GM12874 (cell line): ENCODE results near the gene C1orf35.

Source experiments
- TF ChIP-seq, protein P1 (sequence below): IDR thresholded peaks from 2 replicates; pipeline ENCODE4 v1.5.1; 2011; ENCODE audit warnings: low read depth, mild to moderate bottlenecking, control low read depth, low read length, moderate library complexity; ENCODE audit not compliant: insufficient read depth

Gene C1orf35

DNA sequence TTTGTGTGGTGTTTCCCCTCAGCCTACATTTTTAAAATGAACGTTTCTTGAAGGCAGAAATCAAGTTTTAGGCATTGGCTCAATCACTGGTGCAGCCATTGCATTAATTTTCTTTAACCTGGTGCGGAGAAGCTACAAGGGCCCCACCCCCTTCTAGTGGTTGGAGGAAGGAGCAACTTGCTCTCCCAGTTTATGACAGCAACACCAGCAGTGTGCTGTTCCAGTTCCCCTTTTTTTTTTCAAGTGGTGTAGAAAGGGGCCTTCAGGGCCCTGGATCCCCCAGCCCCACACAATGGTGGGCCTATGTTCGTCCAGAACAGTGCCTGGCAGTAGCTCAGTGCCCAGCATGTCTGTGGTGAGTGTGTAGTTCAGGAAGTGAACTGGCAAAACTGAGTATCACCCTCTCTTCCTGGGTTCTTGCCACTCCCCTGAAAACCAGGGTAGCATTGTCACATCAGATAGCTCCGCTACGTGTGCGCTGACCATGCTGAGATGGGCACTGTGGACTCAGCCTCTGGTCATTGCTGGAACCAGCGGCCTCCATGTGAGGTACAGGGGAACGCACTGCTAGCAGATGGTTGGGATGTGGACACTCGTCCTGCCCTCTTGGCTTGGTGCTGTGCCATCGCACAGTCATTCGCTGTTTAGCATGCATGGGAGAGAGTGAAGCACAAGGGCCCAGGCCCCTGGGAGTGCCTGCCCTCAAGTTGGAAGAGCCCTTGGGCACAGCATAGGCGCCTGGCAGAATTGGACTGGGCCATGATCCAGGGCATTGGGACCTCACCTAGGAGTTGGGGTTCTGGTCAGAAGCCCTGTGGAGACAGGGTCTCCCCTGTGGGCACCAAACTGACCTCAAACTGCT, 13.4 kb downstream of the C1orf35 start:
- TF ChIP-seq, protein P1, sequence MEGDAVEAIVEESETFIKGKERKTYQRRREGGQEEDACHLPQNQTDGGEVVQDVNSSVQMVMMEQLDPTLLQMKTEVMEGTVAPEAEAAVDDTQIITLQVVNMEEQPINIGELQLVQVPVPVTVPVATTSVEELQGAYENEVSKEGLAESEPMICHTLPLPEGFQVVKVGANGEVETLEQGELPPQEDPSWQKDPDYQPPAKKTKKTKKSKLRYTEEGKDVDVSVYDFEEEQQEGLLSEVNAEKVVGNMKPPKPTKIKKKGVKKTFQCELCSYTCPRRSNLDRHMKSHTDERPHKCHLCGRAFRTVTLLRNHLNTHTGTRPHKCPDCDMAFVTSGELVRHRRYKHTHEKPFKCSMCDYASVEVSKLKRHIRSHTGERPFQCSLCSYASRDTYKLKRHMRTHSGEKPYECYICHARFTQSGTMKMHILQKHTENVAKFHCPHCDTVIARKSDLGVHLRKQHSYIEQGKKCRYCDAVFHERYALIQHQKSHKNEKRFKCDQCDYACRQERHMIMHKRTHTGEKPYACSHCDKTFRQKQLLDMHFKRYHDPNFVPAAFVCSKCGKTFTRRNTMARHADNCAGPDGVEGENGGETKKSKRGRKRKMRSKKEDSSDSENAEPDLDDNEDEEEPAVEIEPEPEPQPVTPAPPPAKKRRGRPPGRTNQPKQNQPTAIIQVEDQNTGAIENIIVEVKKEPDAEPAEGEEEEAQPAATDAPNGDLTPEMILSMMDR, result no peak

- TF ChIP-seq, protein P1, result no peak
Observed at GRCh38 chr1:228088586-228089498, 14.3 kb downstream of the C1orf35 start.

DNA sequence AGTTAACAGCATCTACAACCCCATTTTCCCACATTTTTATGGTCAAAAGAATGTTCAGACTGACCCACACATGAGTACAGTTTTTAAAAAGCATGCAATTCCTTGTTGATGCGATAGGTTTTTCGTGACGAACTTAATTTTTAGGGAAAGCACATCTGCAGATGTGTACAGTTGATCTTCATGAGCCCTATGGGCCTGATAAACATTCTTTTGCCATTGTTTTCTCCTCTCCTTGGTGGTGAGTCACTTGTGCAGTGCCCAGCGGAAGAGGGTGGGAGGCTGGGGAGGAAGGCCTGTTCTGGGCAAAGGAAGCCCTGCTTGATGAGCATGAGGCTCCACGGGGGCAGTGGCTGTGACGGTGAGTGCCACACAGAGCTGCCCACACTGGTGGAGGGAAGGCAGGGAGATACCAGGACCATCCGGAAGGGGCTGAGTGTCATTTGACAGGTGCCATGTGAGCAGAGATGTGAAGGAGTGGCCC, 15.3 kb downstream of the C1orf35 start:
- TF ChIP-seq, protein P1, result no peak

GRCh38 chr1:228085287-228085951, 17.7 kb downstream of the C1orf35 start:
- TF ChIP-seq, protein P1, result no peak

GRCh38 chr1:228084797-228085196, 18.3 kb downstream of the C1orf35 start:
- TF ChIP-seq, protein P1, result no peak

- TF ChIP-seq, protein P1, result no peak
Observed at GRCh38 chr1:228084325-228084724, 18.8 kb downstream of the C1orf35 start.
